HEK293 (cell line): ENCODE results near the gene ZFP62.

Experiments
- BCL11A ChIP-seq: fragments of 450-650 bp; formaldehyde crosslinking; IDR thresholded peaks from 2 replicates; pipeline ENCODE4 v1.5.1; 2016; ENCODE audit warnings: low read depth, missing biosample characterization, missing genetic modification characterization
- HIC1 ChIP-seq: fragments of 450-650 bp; formaldehyde crosslinking; IDR thresholded peaks from 2 replicates; pipeline ENCODE4 v1.5.1; 2016; ENCODE audit warnings: missing biosample characterization, missing genetic modification characterization
- KLF10 ChIP-seq: fragments of 450-650 bp; IDR thresholded peaks from 2 replicates; pipeline ENCODE4 v1.5.1; 2018; ENCODE audit warnings: missing biosample characterization, mild to moderate bottlenecking, missing genetic modification characterization
- KLF17 ChIP-seq: fragments of 450-650 bp; formaldehyde crosslinking; IDR thresholded peaks from 2 replicates; pipeline ENCODE4 v1.5.1; 2016; ENCODE audit warnings: missing biosample characterization, missing genetic modification characterization
- OSR2 ChIP-seq: fragments of 450-650 bp; formaldehyde crosslinking; IDR thresholded peaks from 2 replicates; pipeline ENCODE4 v1.5.1; 2016; ENCODE audit warnings: missing biosample characterization, missing genetic modification characterization
- SALL2 ChIP-seq: fragments of 450-650 bp; formaldehyde crosslinking; IDR thresholded peaks from 2 replicates; pipeline ENCODE4 v1.5.0; 2017; ENCODE audit warnings: missing biosample characterization, mild to moderate bottlenecking, missing genetic modification characterization, borderline replicate concordance
- TCF7L2 ChIP-seq: IDR thresholded peaks from 2 replicates; pipeline ENCODE4 v1.6.1; 2011; ENCODE audit warnings: low read depth, mild to moderate bottlenecking, inconsistent platforms, low read length, moderate library complexity, borderline replicate concordance
- ZBTB21 ChIP-seq: fragments of 450-650 bp; formaldehyde crosslinking; IDR thresholded peaks from 2 replicates; pipeline ENCODE4 v1.5.1; 2017; ENCODE audit warnings: missing biosample characterization, missing genetic modification characterization
- ZBTB7A ChIP-seq: fragments of 450-650 bp; formaldehyde crosslinking; IDR thresholded peaks from 2 replicates; pipeline ENCODE4 v1.5.1; 2016; ENCODE audit warnings: low read depth, missing biosample characterization, missing genetic modification characterization
- ZBTB8A ChIP-seq: fragments of 450-650 bp; formaldehyde crosslinking; IDR thresholded peaks from 2 replicates; pipeline ENCODE4 v1.5.1; 2016; ENCODE audit warnings: missing biosample characterization, missing genetic modification characterization
- ZFHX2 ChIP-seq: fragments of 450-650 bp; formaldehyde crosslinking; conservative IDR thresholded peaks from 2 replicates; pipeline ENCODE4 v1.5.1; 2016; ENCODE audit warnings: missing biosample characterization, missing genetic modification characterization
- ZNF133 ChIP-seq: fragments of 450-650 bp; formaldehyde crosslinking; IDR thresholded peaks from 2 replicates; pipeline ENCODE4 v1.5.1; 2016; ENCODE audit warnings: missing biosample characterization, missing genetic modification characterization
- ZNF221 ChIP-seq: fragments of 450-650 bp; formaldehyde crosslinking; IDR thresholded peaks from 2 replicates; pipeline ENCODE4 v1.5.1; 2017; ENCODE audit warnings: missing biosample characterization, missing genetic modification characterization, borderline replicate concordance
- ZNF23 ChIP-seq: fragments of 450-650 bp; formaldehyde crosslinking; IDR thresholded peaks from 2 replicates; pipeline ENCODE4 v1.5.1; 2016; ENCODE audit warnings: missing biosample characterization, missing genetic modification characterization, borderline replicate concordance
- ZNF335 ChIP-seq: fragments of 450-650 bp; formaldehyde crosslinking; conservative IDR thresholded peaks from 2 replicates; pipeline ENCODE4 v1.5.1; 2016; ENCODE audit warnings: missing biosample characterization, missing genetic modification characterization
- ZNF341 ChIP-seq: fragments of 450-650 bp; formaldehyde crosslinking; IDR thresholded peaks from 2 replicates; pipeline ENCODE4; 2016; ENCODE audit warnings: low read depth, missing biosample characterization, missing genetic modification characterization
- ZNF366 ChIP-seq: fragments of 450-650 bp; formaldehyde crosslinking; conservative IDR thresholded peaks from 2 replicates; pipeline ENCODE4 v1.5.1; 2016; ENCODE audit warnings: missing biosample characterization, missing genetic modification characterization
- ZNF398 ChIP-seq: fragments of 450-650 bp; formaldehyde crosslinking; IDR thresholded peaks from 2 replicates; pipeline ENCODE4 v1.5.1; 2017; ENCODE audit warnings: missing biosample characterization, missing genetic modification characterization
- ZNF416 ChIP-seq: fragments of 450-650 bp; formaldehyde crosslinking; IDR thresholded peaks from 2 replicates; pipeline ENCODE4 v1.5.1; 2016; ENCODE audit warnings: missing biosample characterization, missing genetic modification characterization
- ZNF423 ChIP-seq: fragments of 450-650 bp; formaldehyde crosslinking; IDR thresholded peaks from 2 replicates; pipeline ENCODE4 v1.5.1; 2016; ENCODE audit warnings: missing biosample characterization, missing genetic modification characterization
- ZNF488 ChIP-seq: fragments of 450-650 bp; formaldehyde crosslinking; IDR thresholded peaks from 2 replicates; pipeline ENCODE4 v1.5.1; 2016; ENCODE audit warnings: missing biosample characterization, missing genetic modification characterization
- ZNF521 ChIP-seq: fragments of 450-650 bp; formaldehyde crosslinking; IDR thresholded peaks from 2 replicates; pipeline ENCODE4 v1.5.1; 2017; ENCODE audit warnings: missing biosample characterization, mild to moderate bottlenecking, missing genetic modification characterization
- ZNF580 ChIP-seq: fragments of 450-650 bp; formaldehyde crosslinking; IDR thresholded peaks from 2 replicates; pipeline ENCODE4 v1.5.1; 2016; ENCODE audit warnings: missing biosample characterization, missing genetic modification characterization
- ZNF596 ChIP-seq: fragments of 450-650 bp; IDR thresholded peaks from 2 replicates; pipeline ENCODE4 v1.5.0; 2018; ENCODE audit warnings: missing biosample characterization, mild to moderate bottlenecking, missing genetic modification characterization, moderate library complexity
- ZNF670 ChIP-seq: fragments of 450-650 bp; formaldehyde crosslinking; IDR thresholded peaks from 2 replicates; pipeline ENCODE4 v1.5.1; 2016; ENCODE audit warnings: missing biosample characterization, missing genetic modification characterization, low read depth
- ZNF677 ChIP-seq: fragments of 450-650 bp; IDR thresholded peaks from 2 replicates; pipeline ENCODE4 v1.5.0; 2018; ENCODE audit warnings: missing biosample characterization, mild to moderate bottlenecking, missing genetic modification characterization, moderate library complexity
- ZNF707 ChIP-seq: fragments of 450-650 bp; formaldehyde crosslinking; IDR thresholded peaks from 2 replicates; pipeline ENCODE4 v1.5.1; 2016; ENCODE audit warnings: missing biosample characterization, missing genetic modification characterization
- ZNF76 ChIP-seq: fragments of 450-650 bp; formaldehyde crosslinking; IDR thresholded peaks from 2 replicates; pipeline ENCODE4; 2016; ENCODE audit warnings: low read depth, missing biosample characterization, missing genetic modification characterization, borderline replicate concordance
- ZNF768 ChIP-seq: fragments of 450-650 bp; formaldehyde crosslinking; IDR thresholded peaks from 2 replicates; pipeline ENCODE4 v1.5.1; 2018; ENCODE audit warnings: missing biosample characterization, mild to moderate bottlenecking, missing genetic modification characterization
- ZNF777 ChIP-seq: fragments of 450-650 bp; formaldehyde crosslinking; IDR thresholded peaks from 2 replicates; pipeline ENCODE4 v1.5.1; 2017; ENCODE audit warnings: missing biosample characterization, missing genetic modification characterization, borderline replicate concordance
- ZNF785 ChIP-seq: fragments of 450-650 bp; formaldehyde crosslinking; IDR thresholded peaks from 2 replicates; pipeline ENCODE4 v1.5.1; 2016; ENCODE audit warnings: missing biosample characterization, missing genetic modification characterization
- ZSCAN18 ChIP-seq: fragments of 450-650 bp; formaldehyde crosslinking; IDR thresholded peaks from 2 replicates; pipeline ENCODE4 v1.5.1; 2016; ENCODE audit warnings: missing biosample characterization, missing genetic modification characterization

ZFP62 gene

GRCh38 chr5:180810210-180810958, 50.7 kb downstream of the ZFP62 start (continued):
- TF ChIP-seq ZNF580 (tag by site-specific recombination), result peak; percentile 97
- no peak for TF ChIP-seq ZNF596
- TF ChIP-seq BCL11A (tag by site-specific recombination), result peak; percentile 88
- no peak for TF ChIP-seq ZNF133
- no peak for TF ChIP-seq ZNF423 (tag by site-specific recombination)
- TF ChIP-seq OSR2 (tag by site-specific recombination), result no peak; the same call in 1 of the 2 replicates
- TF ChIP-seq KLF17 (tag by site-specific recombination), result peak; percentile 65
- TF ChIP-seq KLF10 (tag by site-specific recombination), result peak; percentile 70; the same call in 1 of the 2 replicates
- TF ChIP-seq ZNF785, result no peak
- TF ChIP-seq ZBTB7A, result no peak
- no peak; the same call in 1 of the 2 replicates for TF ChIP-seq ZSCAN18 (tag by site-specific recombination)
- TF ChIP-seq ZNF398, result peak; percentile 52
- TF ChIP-seq ZBTB8A, result peak; percentile 87
- TF ChIP-seq ZNF670 (tag by site-specific recombination), result no peak
- TF ChIP-seq ZNF335, result peak; percentile 97
- peak; percentile 84 for TF ChIP-seq ZNF76 (tag by site-specific recombination)
- TF ChIP-seq TCF7L2, result no peak
- TF ChIP-seq ZNF221 (tag by site-specific recombination), result no peak
- no peak for TF ChIP-seq ZNF768 (tag by site-specific recombination)
- TF ChIP-seq ZNF677, result no peak
- TF ChIP-seq ZBTB21 (tag by site-specific recombination), result no peak
- TF ChIP-seq ZNF23 (tag by site-specific recombination), result no peak
- TF ChIP-seq ZNF707, result no peak
- peak; percentile 91 for TF ChIP-seq ZNF341 (tag by site-specific recombination)
- no peak for TF ChIP-seq ZNF521
- peak; percentile 79 for TF ChIP-seq HIC1 (tag by site-specific recombination)
- TF ChIP-seq ZNF366 (tag by site-specific recombination), result no peak
- no peak for TF ChIP-seq ZNF488 (tag by site-specific recombination)
- no peak for TF ChIP-seq ZNF777
- TF ChIP-seq ZNF416, result no peak
- no peak for TF ChIP-seq ZFHX2 (tag by site-specific recombination)
- TF ChIP-seq SALL2 (tag by site-specific recombination), result no peak
